Measurements from ENCODE around the gene PLEKHG7. TPM values are rescaled to one million over a fixed set of nuclear protein-coding genes. Genes with fewer than 3 reads are reported as not detected.
"Not testable (repeated sequence)": the region's sequence is repeated elsewhere in the genome, so short reads cannot be mapped to it uniquely, and the experiment has no call there.

Gene PLEKHG7
- total and polyA plus RNA-seq, 10 donors, result 0.62 to 8.8 (median 2.0) TPM

DNA sequence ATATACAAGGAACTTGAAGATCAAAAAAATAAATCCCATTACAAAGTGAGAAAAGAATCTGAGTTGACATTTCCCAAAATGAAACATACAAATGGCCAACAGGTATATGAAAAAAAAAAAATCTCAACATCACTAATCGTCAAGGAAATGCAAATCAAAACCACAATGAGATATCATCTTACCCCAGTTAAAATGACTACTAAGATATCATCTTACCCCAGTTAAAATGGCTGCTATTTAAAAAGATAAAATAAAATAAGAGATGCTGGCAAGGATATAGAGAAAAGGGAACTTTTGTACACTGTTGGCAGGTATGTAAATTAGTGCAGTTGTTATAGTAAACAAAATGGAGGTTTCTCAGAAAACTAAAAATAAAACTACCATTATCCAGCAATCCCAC, 44.4 kb downstream of the PLEKHG7 start:
- no peak for DNase-seq
- intact Hi-C loops (cut with DNase I; ENCODE audit: low total_unique reads), result no loop called here
- 42 to 60% (median 45%) methylated on average over 1 of the region's 1 CpG for WGBS, 5 donors
- H3K9me3 ChIP-seq, result no peaks in the 10 kb centered on the region
- H3K27ac ChIP-seq, result peak overlapping the region in 3 of 8 donors; percentile 10 to 64 (median 13)
- TF ChIP-seq POLR2A (IDR thresholded peaks at IDR 0.05), result no peak
- TF ChIP-seq, protein P1, sequence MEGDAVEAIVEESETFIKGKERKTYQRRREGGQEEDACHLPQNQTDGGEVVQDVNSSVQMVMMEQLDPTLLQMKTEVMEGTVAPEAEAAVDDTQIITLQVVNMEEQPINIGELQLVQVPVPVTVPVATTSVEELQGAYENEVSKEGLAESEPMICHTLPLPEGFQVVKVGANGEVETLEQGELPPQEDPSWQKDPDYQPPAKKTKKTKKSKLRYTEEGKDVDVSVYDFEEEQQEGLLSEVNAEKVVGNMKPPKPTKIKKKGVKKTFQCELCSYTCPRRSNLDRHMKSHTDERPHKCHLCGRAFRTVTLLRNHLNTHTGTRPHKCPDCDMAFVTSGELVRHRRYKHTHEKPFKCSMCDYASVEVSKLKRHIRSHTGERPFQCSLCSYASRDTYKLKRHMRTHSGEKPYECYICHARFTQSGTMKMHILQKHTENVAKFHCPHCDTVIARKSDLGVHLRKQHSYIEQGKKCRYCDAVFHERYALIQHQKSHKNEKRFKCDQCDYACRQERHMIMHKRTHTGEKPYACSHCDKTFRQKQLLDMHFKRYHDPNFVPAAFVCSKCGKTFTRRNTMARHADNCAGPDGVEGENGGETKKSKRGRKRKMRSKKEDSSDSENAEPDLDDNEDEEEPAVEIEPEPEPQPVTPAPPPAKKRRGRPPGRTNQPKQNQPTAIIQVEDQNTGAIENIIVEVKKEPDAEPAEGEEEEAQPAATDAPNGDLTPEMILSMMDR (IDR thresholded peaks at IDR 0.05 in 8 of 11, conservative IDR thresholded peaks at IDR 0.05 in 3 of 11), result no peak
- TF ChIP-seq POLR2AphosphoS5 (IDR thresholded peaks at IDR 0.05), result no peak
- no peak overlapping the region for H3K4me3 ChIP-seq
- no peaks in the 10 kb centered on the region for H3K36me3 ChIP-seq
- H3K27me3 ChIP-seq (replicated peaks in 1 of 7), result no peaks in the 10 kb centered on the region
- H3K4me1 ChIP-seq, result peaks cover 0 to 7% (median 0%) of the 10 kb centered on the region in 6 donors

DNA sequence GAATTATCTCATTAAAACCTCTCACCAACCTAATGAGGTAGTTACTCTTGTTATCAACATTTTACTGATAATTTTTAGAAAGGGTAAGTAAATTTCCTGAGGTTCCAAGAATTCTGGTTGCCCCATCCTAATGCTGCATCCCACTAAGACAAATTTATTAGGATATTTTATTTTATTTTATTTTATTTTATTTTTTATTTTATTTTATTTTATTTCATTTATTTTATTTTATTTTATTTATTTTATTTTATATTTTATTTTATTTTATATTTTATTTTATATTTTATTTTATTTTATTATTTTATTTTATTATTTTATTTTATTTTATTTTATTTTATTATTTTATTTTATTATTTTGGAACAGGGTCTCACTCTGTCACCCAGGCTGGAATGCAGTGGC, 46.9 kb downstream of the PLEKHG7 start:
- DNase-seq; H3K27me3 ChIP-seq (replicated peaks in 1 of 7); intact Hi-C loops (cut with DNase I; ENCODE audit: low total_unique reads); H3K36me3 ChIP-seq; H3K4me3 ChIP-seq; H3K9me3 ChIP-seq; H3K4me1 ChIP-seq; H3K27ac ChIP-seq: not testable (repeated sequence)

DNA sequence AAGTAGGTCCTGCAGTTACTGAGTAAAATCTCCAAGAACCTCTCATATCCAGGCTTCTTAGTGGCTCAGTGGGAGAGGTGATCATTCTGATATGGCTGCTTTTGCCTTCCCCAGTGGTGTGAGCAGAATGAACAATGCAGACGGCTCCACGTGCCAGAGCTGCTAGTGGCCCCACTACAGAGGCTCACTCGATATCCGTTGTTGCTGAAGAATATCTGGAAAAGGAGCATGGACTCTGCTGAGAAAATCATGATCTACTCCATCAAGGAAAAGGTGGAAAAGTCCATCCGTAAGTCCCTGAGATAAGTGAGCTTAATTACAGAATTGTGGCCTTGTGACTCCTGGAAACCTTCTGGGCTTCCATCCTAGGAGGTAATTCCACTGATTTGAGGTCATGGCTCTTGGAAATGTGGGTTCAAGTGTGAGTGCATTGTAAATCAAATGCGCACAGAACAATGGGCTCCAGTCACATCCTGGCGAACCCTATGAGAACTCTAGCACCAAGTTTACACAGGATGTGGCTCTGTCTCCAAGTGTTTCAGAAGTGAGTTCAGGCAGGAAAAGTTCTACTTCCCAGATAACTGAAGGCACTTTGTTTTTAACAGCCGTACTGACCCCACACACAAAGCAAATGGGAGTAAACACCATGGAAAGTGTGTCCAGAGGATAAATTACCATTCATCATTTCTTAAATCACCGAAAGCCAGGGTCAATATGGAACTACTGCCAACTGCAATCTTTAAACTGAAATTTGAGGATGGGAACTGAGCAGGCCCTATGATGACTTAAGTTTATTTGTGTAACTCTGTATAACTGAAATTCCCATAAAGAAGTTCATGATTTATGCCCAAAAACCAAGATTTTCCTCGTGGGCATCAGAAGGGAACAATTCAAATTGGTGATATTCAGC, 51.4 kb downstream of the PLEKHG7 start:
- Histone ChIP-seq H3K4me1 (no peaks in the 10 kb centered on the region), H3K27ac (peak overlapping the region in 6 of 8 donors; percentile 30 to 55 (median 36)), H3K27me3 (replicated peaks in 1 of 7) (no peaks in the 10 kb centered on the region), H3K9me3 (no peaks in the 10 kb centered on the region), H3K36me3 (no peaks in the 10 kb centered on the region), H3K4me3 (no peak overlapping the region)
- no peak for DNase-seq
- WGBS, 5 donors, result 69 to 83% (median 71%) methylated on average over 10 of the region's 10 CpGs
- TF ChIP-seq POLR2A (IDR thresholded peaks at IDR 0.05) (no peak), POLR2AphosphoS5 (IDR thresholded peaks at IDR 0.05) (peak in 1 of 3 donors; percentile 58)
- TF ChIP-seq, protein P1 (IDR thresholded peaks at IDR 0.05 in 8 of 11, conservative IDR thresholded peaks at IDR 0.05 in 3 of 11), result no peak
- intact Hi-C loops (cut with DNase I; ENCODE audit: low total_unique reads), result no loop called here

DNA sequence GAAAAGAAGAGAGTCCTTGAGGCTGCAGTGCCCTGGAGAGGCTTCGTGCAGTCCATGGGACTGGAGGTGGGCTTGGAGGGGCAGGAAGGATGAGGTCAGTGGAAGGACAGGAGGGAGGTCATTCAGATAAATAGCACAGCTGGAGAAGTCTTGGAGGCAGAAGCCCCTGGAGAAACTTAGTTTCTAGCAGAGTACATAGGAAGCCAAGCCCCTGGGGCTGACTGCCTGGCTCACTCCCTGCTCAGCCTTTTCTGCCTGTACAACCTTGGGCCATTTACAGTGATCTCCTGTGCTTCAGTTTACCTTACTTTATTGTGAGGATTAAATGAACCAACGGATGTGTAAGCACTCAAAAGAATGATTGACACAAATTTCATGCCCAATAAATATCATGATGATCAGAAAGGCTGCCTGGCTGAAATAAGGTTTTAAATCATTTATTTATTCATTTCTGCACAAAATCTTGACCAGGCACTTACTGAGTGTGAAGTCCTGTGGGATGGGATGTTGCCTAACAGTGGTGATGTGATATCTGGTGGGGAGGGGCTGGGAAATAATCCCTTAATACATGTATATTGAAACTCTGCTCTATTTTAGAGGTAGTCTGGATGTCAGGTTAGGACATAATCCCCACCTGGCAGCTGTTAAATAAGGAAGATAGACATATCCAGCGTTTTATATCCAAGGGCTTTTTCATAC, 54.3 kb downstream of the PLEKHG7 start:
- no peaks in the 10 kb centered on the region for H3K9me3 ChIP-seq
- no peaks in the 10 kb centered on the region for H3K27me3 ChIP-seq (replicated peaks in 1 of 7)
- H3K36me3 ChIP-seq, result no peaks in the 10 kb centered on the region
- H3K27ac ChIP-seq, result no peak overlapping the region
- H3K4me1 ChIP-seq, result peaks cover 0 to 7% (median 2%) of the 10 kb centered on the region in 6 donors
- 77 to 93% (median 87%) methylated on average over 3 of the region's 3 CpGs for WGBS, 5 donors
- TF ChIP-seq POLR2AphosphoS5 (IDR thresholded peaks at IDR 0.05), result no peak
- TF ChIP-seq POLR2A (IDR thresholded peaks at IDR 0.05), result no peak
- TF ChIP-seq, protein P1 (IDR thresholded peaks at IDR 0.05 in 8 of 11, conservative IDR thresholded peaks at IDR 0.05 in 3 of 11), result no peak
- no peak overlapping the region for H3K4me3 ChIP-seq
- intact Hi-C loops (cut with DNase I; ENCODE audit: low total_unique reads), result no loop called here
- no peak for DNase-seq

All from spleen (tissue), 11 donors.